ENCODE measurements around the gene SCRT2. TPM values are rescaled to one million over a fixed set of nuclear protein-coding genes. Genes with fewer than 3 reads are reported as not detected.

The SCRT2 gene
- total and polyA plus RNA-seq, 9 of the 15 experiments (the other 6 are each of a cell fraction or from before 2014, with no cell fraction given) = 0.04 to 0.75 (median 0.13) TPM; not detected in 2

- TF ChIP-seq JUND (IDR thresholded peaks at IDR 0.05; ENCODE audit: borderline replicate concordance, low read depth, low read length) = peak; percentile 57; the same call in 1 of the 2 replicates
- TF ChIP-seq JUND (tag; IDR thresholded peaks at IDR 0.05; ENCODE audit: borderline replicate concordance, low read depth, low read length) = no peak; the same call in 2 of the 3 replicates
- no peak for TF ChIP-seq NFIX (CRISPR knock-in tag; IDR thresholded peaks at IDR 0.05; ENCODE audit: low read depth)
- TF ChIP-seq KDM2B (CRISPR knock-in tag; IDR thresholded peaks at IDR 0.05) = no peak
- no peak for TF ChIP-seq THRAP3 (IDR thresholded peaks at IDR 0.05; ENCODE audit: borderline replicate concordance)
- no peak for TF ChIP-seq U2AF2 (optimal IDR thresholded peaks at IDR 0.05; ENCODE audit: low read depth, low read length)
- TF ChIP-seq SNRNP70 (optimal IDR thresholded peaks at IDR 0.05; ENCODE audit: low read depth, low read length) = no peak
- TF ChIP-seq HBP1 (CRISPR knock-in tag; IDR thresholded peaks at IDR 0.05) = no peak
- no peak for TF ChIP-seq HDAC3 (IDR thresholded peaks at IDR 0.05; ENCODE audit: borderline replicate concordance, partially characterized antibody)
- 0 out of 2 replicates have a peak, but pooled peaks have one; percentile 21 for TF ChIP-seq JUN (IDR thresholded peaks at IDR 0.05; ENCODE audit: borderline replicate concordance, low read depth, low read length)
- no peak for TF ChIP-seq JUN (CRISPR knock-in tag; IDR thresholded peaks at IDR 0.05; ENCODE audit: borderline replicate concordance)
- peak; percentile 82 for TF ChIP-seq NFIC (IDR thresholded peaks at IDR 0.05)
- TF ChIP-seq RNF219 (CRISPR knock-in tag; IDR thresholded peaks at IDR 0.05) = no peak
- no peak for TF ChIP-seq RFX7 (CRISPR knock-in tag; IDR thresholded peaks at IDR 0.05)
- TF ChIP-seq NFYB (IDR thresholded peaks at IDR 0.05; ENCODE audit: extremely low read depth, insufficient read length) = no peak
- TF ChIP-seq ZNF175 (CRISPR knock-in tag; IDR thresholded peaks at IDR 0.05; ENCODE audit: low read depth) = no peak
- TF ChIP-seq PTTG1 (tag; IDR thresholded peaks at IDR 0.05; ENCODE audit: low read depth) = no peak
- TF ChIP-seq MYNN (IDR thresholded peaks at IDR 0.05) = peak; percentile 86; the same call in 1 of the 2 replicates
- TF ChIP-seq MYNN (CRISPR knock-in tag; IDR thresholded peaks at IDR 0.05) = no peak
- no peak for TF ChIP-seq ZFP91 (CRISPR knock-in tag; IDR thresholded peaks at IDR 0.05)
- peak; percentile 50; the same call in 1 of the 2 replicates for TF ChIP-seq ZKSCAN8 (CRISPR knock-in tag; IDR thresholded peaks at IDR 0.05)
- TF ChIP-seq ARHGAP35 (IDR thresholded peaks at IDR 0.05; ENCODE audit: partially characterized antibody) = no peak
- no peak for TF ChIP-seq SAFB (IDR thresholded peaks at IDR 0.05; ENCODE audit: borderline replicate concordance, low read depth, low read length)
- no peak for TF ChIP-seq KAT8 (IDR thresholded peaks at IDR 0.05; ENCODE audit: low read depth)
- no peak for TF ChIP-seq ZNF354B (CRISPR knock-in tag; IDR thresholded peaks at IDR 0.05)
These were observed 4.2 kb downstream of the SCRT2 start (continued) for GRCh38 chr20:671252-672030.

All from K562 (cell line).